DOHH2 (cell line): ENCODE measurements around the gene USB1.

Experiments used
- CTCF ChIP-seq: fragments of 200-600 bp; sonication (generic); IDR thresholded peaks from one replicate; pipeline ENCODE4 v1.5.1; 2014; ENCODE audit warnings: antibody characterized with exemption, mild to moderate bottlenecking, low read depth, low read length; ENCODE audit not compliant: poor library complexity, severe bottlenecking
- EZH2phosphoT487 ChIP-seq: fragments of 200-600 bp; sonication (generic); IDR thresholded peaks from 2 replicates; pipeline ENCODE4 v1.6.1; 2017; ENCODE audit warnings: borderline replicate concordance, mild to moderate bottlenecking, antibody characterized with exemption, low read length, moderate library complexity, mixed read lengths

GRCh38 chr16:58054289-58054688 is 53.1 kb downstream of the USB1 start:
- TF ChIP-seq CTCF (no peak), EZH2phosphoT487 (no peak)
